Stimulated activated CD4-positive, alpha-beta T cell treated with anti-CD3 and anti-CD28 coated beads, TNF-alpha, amount 100 ng/mL, for 24 hours (primary cell): ENCODE measurements around the gene TRIM46.
"Not testable (repeated sequence)": the region's sequence is repeated elsewhere in the genome, so short reads cannot be mapped to it uniquely, and the experiment has no call there.

ENCODE experiments used
- DNase-seq, 3 experiments: peaks; one replicate each; pipeline ENCODE4 v3.0.0-alpha.2; 2020; ENCODE audit warnings: low read depth in 3 of 3

The TRIM46 gene

GRCh38 chr1:155205035-155205434 is 31.4 kb downstream of the TRIM46 start:
- no peak for DNase-seq

DNA sequence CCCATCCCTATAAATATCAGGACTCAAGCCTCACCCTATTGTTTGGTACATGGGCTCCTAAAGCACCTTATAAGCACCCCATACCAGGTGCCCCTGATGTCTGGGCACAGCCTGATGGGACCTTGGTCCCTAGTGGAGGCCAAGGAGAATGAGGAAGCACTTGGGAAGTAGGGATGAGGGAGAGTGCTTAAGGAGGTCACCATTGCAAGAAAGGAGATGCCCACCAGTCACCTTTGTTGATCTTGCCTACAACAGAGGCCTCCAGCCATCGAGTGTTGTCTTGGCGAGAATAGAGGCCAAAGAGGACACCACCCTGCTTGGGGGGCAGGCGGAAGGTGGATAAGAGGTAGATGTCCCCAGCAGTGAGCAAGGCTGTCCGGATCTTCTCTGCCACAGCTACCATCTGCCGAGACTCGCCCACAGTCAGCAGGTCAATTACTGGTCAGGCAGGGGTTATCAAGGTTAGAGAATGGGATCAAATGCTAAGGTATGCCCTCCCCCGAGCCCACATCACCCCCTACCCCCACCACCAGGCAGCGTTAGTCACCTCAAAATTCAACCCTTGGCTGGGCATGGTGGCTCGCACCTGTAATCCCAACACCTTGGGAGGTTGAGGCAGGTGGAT is 32.4 kb downstream of the TRIM46 start:
- no peak for DNase-seq

DNA sequence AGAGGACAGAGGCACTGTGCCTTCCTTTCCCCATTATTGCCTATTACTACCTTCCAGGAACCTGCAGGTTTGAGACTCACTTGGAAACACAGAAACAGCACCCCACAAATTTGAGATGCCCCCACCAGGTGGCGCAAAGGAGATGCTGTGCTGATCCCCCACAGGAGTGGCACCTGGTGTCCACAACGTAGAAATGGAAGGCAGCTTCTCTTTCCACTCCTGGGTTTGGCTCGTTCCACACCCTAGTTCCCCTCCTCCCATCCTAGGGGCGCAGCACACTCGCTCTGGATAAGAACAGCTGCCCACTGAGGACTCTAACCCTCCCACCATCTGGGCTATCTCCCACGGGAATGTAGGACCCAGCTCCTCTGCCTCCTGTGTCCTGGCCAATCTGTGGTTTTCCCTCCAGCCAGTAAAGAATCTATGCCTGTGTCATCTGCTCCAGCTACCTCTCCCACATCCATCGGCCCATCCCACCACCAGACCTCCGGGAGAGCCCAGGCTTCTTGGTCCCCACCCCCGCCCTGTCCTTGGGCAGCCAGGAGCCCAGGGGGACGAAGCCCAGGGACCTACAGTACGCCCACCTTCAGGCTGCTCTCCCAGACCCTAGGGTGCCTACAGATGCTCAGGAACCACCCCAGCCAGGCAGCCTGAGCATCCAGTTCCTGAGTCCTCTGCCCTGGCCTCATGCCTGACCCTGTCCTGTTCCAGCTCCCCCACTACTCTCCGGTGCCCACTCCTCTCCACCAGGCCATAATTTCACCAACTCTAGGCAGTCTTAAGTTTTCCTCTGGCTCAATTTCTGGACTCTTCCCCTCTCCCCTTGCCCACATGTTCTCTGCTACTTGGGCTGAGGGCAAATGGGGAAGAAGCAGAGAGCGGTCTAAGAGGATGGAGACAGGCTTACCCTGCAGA is 33.5 kb downstream of the TRIM46 start:
- DNase-seq = peak; percentile 77 to 91 (median 83)

DNA sequence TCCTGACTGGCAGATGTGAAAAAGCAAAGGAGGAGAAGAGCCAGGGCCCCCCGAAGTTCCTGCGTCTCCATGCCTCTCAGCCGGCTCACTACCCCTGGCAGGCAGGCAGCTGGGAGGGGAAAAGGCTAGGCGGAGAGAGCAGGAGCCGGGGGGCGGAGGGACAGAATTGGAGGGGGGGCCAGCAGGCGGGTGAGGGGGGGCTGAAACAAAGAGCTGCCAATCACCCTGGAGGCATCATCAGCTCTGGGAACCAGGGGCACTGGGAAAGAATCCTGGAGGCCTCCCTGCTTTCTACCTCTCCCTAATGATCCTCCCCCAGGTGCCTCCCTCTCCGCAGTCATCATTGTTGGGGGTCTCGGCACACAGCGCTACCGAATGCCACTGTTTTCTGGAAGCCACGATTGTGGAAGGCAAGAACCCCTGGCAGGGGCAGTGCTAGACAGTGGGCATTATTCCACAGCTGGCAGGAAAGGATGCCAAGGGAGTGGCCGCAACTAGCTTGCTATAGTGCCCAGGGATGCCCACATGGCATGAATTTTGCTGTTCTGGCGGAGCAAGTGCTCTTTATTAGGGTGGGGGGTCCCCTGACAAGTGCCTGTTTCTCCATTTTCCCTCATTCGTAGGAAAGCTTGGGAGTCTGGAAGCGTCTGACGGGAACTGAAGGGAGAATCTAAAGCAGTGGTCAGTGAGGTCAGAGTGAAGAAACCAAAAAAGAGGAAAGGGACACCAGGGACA is 34.3 kb downstream of the TRIM46 start, which contains the start of gene THBS3:
Gene THBS3 (minus strand): TSS at position 92 of the 735 bp plus-strand sequence. CDS start 21 bp downstream, at position 71.
- peak in 1 of 3 experiments; percentile 9 for DNase-seq

- peak; percentile 73 to 88 (median 80) for DNase-seq
Observed at GRCh38 chr1:155208541-155209311, 35.1 kb downstream of the TRIM46 start, which contains the start of gene MTX1. Gene MTX1 (plus strand): TSS chr1:155208695. CDS start chr1:155208805, 110 bp downstream.

GRCh38 chr1:155209312-155209721 is 35.7 kb downstream of the TRIM46 start:
- no peak for DNase-seq

GRCh38 chr1:155210314-155211104 is 36.9 kb downstream of the TRIM46 start:
- no peak for DNase-seq

- not testable (repeated sequence) for DNase-seq
Observed at GRCh38 chr1:155211381-155212050, 37.9 kb downstream of the TRIM46 start.

DNA sequence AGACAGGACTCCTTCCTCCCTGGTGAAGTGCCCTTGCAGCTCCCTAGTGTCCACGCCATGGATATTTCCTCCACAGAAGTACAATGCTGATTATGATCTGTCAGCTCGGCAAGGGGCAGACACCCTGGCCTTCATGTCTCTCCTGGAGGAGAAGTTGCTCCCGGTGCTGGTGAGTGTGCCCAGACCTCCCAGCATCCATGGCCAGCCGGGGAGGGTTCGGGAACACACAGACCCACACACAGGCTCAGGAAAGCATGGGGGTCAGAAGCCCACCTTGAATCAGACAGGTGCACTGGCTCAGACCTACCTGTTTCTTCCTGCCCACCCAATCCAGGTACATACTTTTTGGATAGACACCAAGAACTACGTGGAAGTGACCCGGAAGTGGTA is 38.4 kb downstream of the TRIM46 start:
- DNase-seq = not testable (repeated sequence)

DNA sequence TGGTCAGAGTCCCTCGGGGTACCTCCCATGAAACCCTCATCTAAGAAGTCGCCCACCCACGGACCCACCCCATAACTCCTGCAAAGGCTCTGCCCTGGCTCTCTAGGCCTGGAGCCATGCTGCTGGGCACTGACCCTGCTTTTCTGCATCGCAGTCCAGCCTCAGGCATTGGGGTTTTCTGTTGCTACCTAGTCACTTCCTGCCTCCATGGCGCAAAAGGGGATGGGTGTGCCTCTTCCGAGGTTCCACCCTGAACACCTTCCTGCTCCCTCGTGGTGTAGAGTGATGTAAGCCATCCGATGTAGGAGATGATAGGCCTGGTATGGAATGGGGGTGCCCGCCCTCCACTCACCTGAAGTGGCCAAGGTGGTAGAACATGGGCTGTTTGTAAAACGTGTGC is 41.1 kb downstream of the TRIM46 start:
- DNase-seq = not testable (repeated sequence)

GRCh38 chr1:155218854-155219591 is 45.4 kb downstream of the TRIM46 start:
- DNase-seq = no peak

DNA sequence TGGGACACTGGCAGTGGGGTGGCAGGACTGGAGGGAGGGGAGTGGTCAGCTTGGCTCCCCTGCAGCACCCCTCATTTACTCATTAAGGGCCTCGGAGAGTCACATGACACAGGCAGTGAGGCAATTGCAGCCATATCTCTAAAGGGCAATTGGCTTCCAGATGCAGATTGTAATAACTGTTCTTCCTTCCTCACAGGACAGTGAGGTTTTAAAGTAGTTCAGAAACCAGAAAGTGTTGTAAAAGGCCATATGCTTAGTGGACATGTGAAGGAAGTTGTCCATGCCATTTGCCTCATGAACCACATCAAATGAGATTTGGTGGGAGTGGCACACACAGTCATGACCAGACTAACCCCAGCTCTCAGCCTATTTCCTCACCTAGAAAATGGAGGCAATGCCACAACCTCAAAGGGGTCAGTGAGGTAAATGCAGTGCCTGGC is 46.0 kb downstream of the TRIM46 start:
- no peak for DNase-seq

GRCh38 chr1:155220211-155220965 is 46.7 kb downstream of the TRIM46 start:
- not testable (repeated sequence) for DNase-seq

GRCh38 chr1:155223047-155223446 is 49.4 kb downstream of the TRIM46 start:
- DNase-seq = no peak

DNA sequence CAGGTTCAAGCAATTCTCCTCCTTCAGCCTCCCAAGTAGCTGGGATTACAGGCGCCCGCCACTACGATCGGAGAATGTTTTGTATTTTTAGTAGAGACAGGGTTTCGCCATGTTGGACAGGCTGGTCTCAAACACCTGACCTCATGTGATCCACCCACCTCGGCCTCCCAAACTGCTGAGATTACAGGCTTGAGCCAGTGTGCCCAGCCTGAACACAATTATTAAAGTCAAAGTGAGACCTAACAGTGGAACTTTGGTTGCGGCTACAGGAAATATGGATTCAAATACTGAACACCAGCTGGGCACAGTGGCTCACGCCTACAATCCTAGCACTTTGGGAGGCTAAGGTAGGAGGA is 51.7 kb downstream of the TRIM46 start:
- DNase-seq = not testable (repeated sequence)

DNA sequence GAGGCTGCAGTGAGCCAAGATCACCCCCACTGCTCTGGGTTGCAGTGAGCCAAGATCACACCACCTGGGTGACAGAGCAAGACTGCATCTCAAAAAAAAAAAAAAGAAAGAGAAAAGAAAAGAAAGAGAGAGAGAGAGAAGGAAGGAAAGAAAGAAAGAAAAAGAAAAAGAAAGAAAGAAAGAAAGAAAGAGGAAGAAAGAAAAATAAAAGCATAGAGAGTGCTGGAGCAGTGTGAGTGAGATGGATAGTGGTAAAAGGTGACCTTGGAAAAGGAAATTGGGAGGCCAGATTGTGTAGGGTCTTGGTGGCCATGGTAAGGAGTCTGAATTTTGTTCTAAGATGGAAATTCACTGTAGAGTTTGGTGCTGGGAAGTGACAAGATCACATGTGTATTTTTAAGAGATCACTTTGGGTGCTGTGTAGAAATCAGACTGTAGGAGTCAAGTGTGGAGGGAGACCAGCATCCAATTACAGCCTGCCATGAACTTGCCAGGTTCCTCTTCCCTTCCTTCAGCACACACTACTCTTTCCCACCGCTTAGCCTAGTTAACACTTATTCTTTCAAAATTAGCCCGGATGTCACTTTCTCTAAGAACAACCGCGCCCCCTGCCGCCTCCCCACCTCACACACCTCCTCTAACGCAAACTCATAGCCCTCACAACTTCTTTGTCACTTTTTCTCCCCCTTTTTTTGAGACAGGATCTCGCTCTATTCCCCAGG is 52.7 kb downstream of the TRIM46 start:
- peak in 2 of 3 experiments; percentile 69 to 81 for DNase-seq

- DNase-seq = peak in 2 of 3 experiments; percentile 20 to 50
Observed at GRCh38 chr1:155226910-155227260, 53.2 kb downstream of the TRIM46 start.
